Large intestine (tissue), 3 donors: ENCODE data around the gene HSPBAP1. TPM values are rescaled to one million over a fixed set of nuclear protein-coding genes. Genes with fewer than 3 reads are reported as not detected.
"Not testable (repeated sequence)": the region's sequence is repeated elsewhere in the genome, so short reads cannot be mapped to it uniquely, and the experiment has no call there.

Experiments used
- DNase-seq, 2 donors: peaks; one replicate each; pipeline versions ENCODE4 v3.0.0 to v3.0.0-alpha.2; 2013
- H3K27ac ChIP-seq: one replicate; pipeline ENCODE4 v1.5.1; 2013; ENCODE audit warnings: low read length
- H3K27me3 ChIP-seq: 2 replicates; pipeline ENCODE4 v1.6.1; 2013; ENCODE audit warnings: low read length; ENCODE audit not compliant: control insufficient read depth, insufficient read depth
- H3K36me3 ChIP-seq: 2 replicates; pipeline ENCODE4 v1.6.1; 2013; ENCODE audit warnings: low read length; ENCODE audit not compliant: control insufficient read depth, insufficient read depth
- H3K4me1 ChIP-seq: one replicate; pipeline ENCODE4 v1.6.1; 2013; ENCODE audit warnings: low read length; ENCODE audit not compliant: control insufficient read depth, insufficient read depth
- H3K4me3 ChIP-seq: one replicate; pipeline ENCODE4 v1.5.1; 2013; ENCODE audit warnings: low read length
- H3K9me3 ChIP-seq: one replicate; pipeline ENCODE4 v1.6.1; 2013; ENCODE audit warnings: mild to moderate bottlenecking, low read depth, low read length, moderate library complexity; ENCODE audit not compliant: control insufficient read depth
- WGBS: methylation state at CpG from one replicate; pipeline ENCODE4 v1.1.5; 2013; ENCODE audit warnings: low lambda C conversion rate; ENCODE audit not compliant: insufficient coverage; 5-methylcytosine and 5-hydroxymethylcytosine counted together
- polyA plus RNA-seq: library from polyadenylated mRNA; unstranded; fragments of 120-200 nt; gene quantifications from one replicate; pipeline ENCODE4 v1.2.1, GENCODE V29; 2013

The HSPBAP1 gene
- polyA plus RNA-seq, 1 donor, result 13.2 TPM

DNA sequence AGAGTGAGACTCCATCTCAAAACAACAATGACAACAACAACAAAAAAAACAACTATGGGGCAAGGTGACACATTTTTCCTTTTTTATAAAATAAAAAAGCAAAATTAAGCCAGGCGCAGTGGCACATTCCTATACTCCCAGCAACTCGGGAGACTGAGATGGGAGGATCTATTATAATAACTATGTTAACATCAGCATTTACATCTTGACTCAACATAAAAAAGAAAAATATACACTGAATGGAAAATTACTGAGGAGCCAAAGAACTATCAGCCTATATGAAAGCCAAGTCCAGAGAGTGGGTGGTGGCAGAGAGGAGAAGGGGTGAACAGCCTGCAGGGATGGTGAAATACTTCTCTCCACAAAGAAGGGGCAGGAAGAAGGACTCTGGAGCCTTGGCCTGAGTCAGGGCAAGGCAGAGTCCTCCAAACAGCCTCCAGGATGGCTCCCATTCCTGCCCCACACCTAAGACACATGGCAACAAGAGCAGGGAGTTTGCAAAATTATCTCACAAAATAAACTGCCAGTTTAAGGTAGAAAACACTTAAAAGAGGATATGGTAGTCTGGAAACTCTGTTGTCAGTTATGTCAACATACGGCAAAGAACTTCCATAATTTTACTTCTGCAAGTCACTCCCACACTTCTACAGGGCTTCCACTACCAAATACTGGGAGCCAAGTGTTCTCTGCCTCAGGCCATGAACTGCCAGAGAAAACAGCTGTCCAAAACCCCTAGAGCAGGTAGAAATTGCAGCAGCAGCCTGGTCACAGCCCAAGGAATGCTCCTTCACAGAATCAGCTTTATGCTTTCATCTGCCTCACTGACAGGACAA, 25.9 kb downstream of the HSPBAP1 start:
- no peaks in the 10 kb centered on the region for H3K9me3 ChIP-seq
- peak overlapping the region; percentile 37 for H3K27ac ChIP-seq
- DNase-seq, result peak in 1 of 2 donors; percentile 28
- H3K4me1 ChIP-seq, result no peaks in the 10 kb centered on the region
- 94% methylated on average over 2 of the region's 3 CpGs for WGBS
- no peaks in the 10 kb centered on the region for H3K36me3 ChIP-seq
- H3K4me3 ChIP-seq, result no peak overlapping the region
- no peaks in the 10 kb centered on the region for H3K27me3 ChIP-seq

DNA sequence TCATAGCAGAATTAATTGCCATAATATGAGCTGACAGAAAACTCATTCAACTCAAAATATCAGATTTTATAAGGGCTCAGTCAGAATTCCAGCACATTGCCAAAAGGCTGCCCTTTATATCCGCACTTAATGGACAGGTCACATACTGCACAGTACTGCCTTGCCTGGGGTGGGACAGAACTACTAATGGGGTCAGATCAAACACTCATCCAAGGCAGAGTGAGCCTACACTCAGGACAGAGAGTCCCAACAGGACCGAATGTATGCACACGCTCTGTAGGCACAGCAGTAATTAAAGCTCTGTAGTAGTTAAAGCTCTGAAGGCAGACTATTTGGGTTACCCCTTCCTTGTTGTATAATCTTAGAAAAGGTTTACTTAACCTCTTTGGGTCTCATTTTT, 27.2 kb downstream of the HSPBAP1 start:
- no peaks in the 10 kb centered on the region for H3K4me1 ChIP-seq
- no peak overlapping the region for H3K27ac ChIP-seq
- H3K36me3 ChIP-seq, result no peaks in the 10 kb centered on the region
- no peaks in the 10 kb centered on the region for H3K27me3 ChIP-seq
- DNase-seq, result no peak
- no peak overlapping the region for H3K4me3 ChIP-seq
- WGBS, result 100% methylated on average over 1 of the region's 3 CpGs
- no peaks in the 10 kb centered on the region for H3K9me3 ChIP-seq

DNA sequence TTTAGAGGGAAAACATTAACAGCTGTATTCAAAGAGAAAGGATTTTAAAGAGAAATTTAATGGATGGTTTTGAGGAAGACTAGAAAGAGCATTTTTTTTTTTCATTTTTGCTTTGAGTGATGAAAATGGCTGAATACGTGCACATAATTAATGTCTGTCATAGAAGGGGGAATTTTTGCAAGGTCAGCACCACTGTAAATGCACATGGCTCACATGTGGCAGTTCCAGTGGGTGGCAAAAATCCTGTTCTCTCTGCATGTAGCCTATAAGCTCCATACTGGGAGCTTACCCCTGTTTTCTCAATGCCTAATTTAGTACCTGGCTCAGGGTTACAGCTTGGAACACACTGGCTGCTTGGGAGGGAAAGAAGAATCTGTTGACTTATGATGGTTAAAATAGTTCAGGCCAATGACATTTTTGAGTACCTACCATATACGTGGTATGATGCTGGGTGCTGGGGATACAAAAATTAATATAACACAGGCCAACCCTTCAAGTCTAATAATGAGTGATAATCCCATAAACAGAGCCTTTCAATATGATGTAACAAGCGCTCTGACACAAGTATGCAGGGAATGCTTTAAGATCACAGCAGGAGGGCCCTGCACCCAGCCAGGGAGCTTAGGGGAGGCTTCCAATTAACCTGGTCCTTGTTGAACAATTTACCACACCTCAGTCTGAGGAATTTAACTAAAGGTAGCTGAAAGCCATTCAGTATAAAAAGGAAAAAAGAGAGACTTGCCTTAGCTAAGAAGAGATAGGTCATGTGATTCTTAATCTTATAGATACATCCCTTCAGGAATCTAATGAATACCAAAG, 33.0 kb downstream of the HSPBAP1 start:
- Histone ChIP-seq H3K4me1 (peaks cover 5% of the 10 kb centered on the region), H3K27ac (no peak overlapping the region), H3K4me3 (no peak overlapping the region), H3K36me3 (no peaks in the 10 kb centered on the region), H3K27me3 (no peaks in the 10 kb centered on the region), H3K9me3 (no peaks in the 10 kb centered on the region)
- DNase-seq, result no peak
- WGBS, result no CpG with 5 or more reads among the region's 3 CpGs

DNA sequence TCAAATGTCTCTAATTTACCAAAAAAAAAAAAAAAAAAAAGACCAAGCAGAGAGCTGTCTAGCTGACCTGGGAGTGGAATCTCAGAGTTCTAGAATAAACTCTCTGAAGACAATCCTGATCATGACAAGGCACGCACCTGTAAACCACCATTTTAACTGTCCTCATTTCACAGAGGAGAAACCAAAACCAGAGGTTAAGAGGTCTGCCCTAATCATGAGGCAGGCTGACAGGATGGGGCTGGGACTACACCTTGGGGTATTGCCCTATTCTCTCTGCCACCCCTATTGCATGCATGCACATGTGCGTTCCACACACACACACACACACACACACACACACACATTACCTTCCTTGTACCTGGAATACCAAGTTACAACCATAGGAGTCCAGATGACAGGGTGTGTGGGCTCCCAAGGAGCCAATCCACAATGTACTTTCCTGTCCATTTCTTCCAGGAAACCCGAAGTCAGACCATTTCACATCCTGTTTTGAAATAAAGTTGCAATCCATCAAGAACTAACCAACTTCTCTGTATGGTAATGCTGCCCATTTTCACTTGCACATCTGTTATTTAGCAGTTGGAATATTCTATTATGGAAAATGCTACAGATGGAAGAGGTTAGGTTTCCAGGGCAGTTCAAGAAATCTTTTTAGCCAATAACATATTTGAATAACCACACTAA, 34.6 kb downstream of the HSPBAP1 start:
- Histone ChIP-seq H3K4me3 (no peak overlapping the region), H3K9me3 (no peaks in the 10 kb centered on the region), H3K4me1 (peaks cover 12% of the 10 kb centered on the region), H3K27ac (no peak overlapping the region), H3K36me3 (peaks cover 2% of the 10 kb centered on the region), H3K27me3 (no peaks in the 10 kb centered on the region)
- no CpG with 5 or more reads among the region's 3 CpGs for WGBS
- DNase-seq, result no peak

DNA sequence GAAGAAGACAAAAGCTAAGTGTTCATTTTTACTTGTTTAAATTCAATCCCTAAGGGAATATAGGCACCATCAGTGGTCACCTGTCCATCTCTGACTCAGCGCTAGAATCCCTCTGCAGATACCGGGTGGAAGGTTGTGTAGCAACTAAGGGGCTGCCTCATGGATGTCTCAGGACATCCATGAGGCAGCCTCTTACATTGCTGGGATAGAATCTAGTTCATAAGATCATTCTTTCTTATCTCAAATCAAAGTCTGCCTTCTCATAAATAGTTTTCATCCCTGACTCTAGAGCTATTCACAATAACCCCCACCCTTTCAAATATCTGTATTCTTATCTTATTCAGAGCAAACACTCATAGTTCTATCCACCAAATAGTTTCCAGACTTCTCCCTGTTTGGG, 38.1 kb downstream of the HSPBAP1 start:
- Histone ChIP-seq H3K4me1 (peaks cover 12% of the 10 kb centered on the region), H3K9me3 (no peaks in the 10 kb centered on the region), H3K4me3 (no peak overlapping the region), H3K27me3 (no peaks in the 10 kb centered on the region), H3K36me3 (peaks cover 8% of the 10 kb centered on the region), H3K27ac (peak overlapping the region; percentile 85)
- WGBS, result no CpG with 5 or more reads among the region's 2 CpGs
- DNase-seq, result peak; percentile 64

DNA sequence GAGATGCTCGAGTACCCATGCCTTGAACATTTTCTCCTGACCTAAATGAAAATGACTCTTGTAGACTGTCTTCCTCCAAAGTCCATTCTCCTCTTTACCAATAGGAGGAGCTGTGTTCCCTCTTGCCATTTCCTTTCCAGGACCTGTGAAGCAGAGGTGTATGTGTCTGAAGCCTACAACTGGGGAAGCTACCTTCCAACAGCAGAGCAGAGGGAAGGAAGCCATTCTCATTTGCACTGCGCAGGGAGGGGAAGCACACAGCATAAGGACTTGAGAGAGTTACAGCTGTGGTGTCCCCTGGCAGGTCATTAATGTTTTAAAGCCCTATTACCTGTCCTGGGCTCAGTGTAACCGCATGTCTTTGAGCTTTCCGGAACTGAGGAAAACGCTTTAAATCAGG, 38.7 kb downstream of the HSPBAP1 start:
- peaks cover 8% of the 10 kb centered on the region for H3K36me3 ChIP-seq
- H3K27ac ChIP-seq, result peak overlapping the region; percentile 85
- WGBS, result 32% methylated on average over 3 of the region's 5 CpGs
- no peaks in the 10 kb centered on the region for H3K27me3 ChIP-seq
- peaks cover 12% of the 10 kb centered on the region for H3K4me1 ChIP-seq
- H3K9me3 ChIP-seq, result no peaks in the 10 kb centered on the region
- no peak overlapping the region for H3K4me3 ChIP-seq
- DNase-seq, result peak; percentile 60 to 70

DNA sequence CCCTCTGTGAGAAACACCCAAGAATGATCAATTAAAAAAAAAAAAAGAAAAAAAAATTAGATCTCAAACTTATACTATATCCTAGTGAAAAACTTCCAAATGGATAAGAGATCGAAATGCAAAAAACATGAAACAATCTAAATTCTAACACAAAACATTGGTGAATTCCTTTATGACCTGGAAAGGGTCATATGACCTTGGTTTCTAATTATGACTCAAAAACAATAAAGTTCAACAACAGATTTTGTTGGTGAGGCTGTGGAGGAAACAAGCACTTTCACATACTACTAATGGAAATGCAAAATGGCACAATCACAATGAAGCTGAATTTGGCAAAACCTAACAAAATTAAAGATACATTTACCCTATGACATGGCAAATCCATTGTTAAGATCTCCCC, 45.3 kb downstream of the HSPBAP1 start:
- Histone ChIP-seq H3K9me3 (peaks cover 7% of the 10 kb centered on the region), H3K4me1 (no peaks in the 10 kb centered on the region), H3K27me3 (no peaks in the 10 kb centered on the region), H3K36me3 (peaks cover 5% of the 10 kb centered on the region), H3K27ac (no peak overlapping the region), H3K4me3 (no peak overlapping the region)
- 100% methylated on average over 1 of the region's 1 CpG for WGBS
- DNase-seq, result no peak

DNA sequence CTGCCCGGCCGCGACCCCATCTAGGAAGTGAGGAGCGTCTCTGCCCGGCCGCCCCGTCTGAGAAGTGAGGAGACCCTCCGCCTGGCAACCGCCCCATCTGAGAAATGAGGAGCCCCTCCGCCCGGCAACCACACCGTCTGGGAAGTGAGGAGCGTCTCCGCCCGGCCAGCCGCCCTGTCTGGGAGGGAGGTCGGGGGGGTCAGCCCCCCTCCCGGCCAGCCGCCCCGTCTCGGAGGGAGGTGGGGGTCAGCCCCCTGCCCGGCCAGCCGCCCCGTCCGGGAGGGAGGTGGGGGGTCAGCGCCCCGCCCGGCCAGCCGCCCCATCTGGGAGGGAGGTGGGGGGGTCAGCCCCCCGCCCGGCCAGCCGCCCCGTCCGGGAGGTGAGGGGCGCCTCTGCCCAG, 46.3 kb downstream of the HSPBAP1 start:
- DNase-seq, H3K4me1 ChIP-seq, H3K36me3 ChIP-seq, H3K27me3 ChIP-seq, H3K9me3 ChIP-seq, H3K4me3 ChIP-seq, H3K27ac ChIP-seq: not testable (repeated sequence)
- WGBS, result no CpG with 5 or more reads among the region's 35 CpGs

DNA sequence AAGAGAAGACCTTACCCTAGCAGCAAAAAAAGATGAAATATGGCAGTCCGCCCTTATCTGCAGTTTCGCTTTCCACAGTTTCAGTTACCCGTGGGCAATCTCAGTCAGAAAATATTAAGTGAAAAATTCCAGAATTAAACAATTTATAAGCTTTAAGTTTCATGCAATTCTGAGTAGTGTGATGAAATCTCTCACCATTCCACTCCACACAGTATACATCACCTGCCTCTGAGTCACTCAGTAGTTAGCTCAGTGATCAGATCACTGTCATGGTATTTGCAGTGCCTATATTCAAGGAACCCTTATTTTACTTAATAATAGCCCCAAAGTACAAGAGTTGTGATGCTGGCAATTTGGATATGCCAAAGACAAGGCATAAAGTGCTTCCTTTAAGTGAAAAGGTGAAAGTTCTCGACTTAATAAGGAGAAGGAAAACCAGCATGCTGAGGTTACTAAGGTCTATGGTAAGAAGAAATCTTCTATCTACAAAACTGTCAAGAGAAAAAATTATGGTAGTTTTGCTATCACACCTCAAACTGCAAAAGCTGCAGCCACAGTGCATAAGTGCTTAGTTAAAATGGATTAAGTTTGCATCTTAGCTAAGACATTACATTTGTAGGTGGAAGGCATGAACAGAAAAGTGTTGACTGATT, 48.1 kb downstream of the HSPBAP1 start:
- Histone ChIP-seq H3K27me3 (no peaks in the 10 kb centered on the region), H3K27ac (peak overlapping the region; percentile 46), H3K9me3 (peaks cover 7% of the 10 kb centered on the region), H3K4me1 (no peaks in the 10 kb centered on the region), H3K4me3 (no peak overlapping the region), H3K36me3 (peaks cover 6% of the 10 kb centered on the region)
- DNase-seq, result peak; percentile 50 to 51
- WGBS, result 80% methylated on average over 1 of the region's 4 CpGs

DNA sequence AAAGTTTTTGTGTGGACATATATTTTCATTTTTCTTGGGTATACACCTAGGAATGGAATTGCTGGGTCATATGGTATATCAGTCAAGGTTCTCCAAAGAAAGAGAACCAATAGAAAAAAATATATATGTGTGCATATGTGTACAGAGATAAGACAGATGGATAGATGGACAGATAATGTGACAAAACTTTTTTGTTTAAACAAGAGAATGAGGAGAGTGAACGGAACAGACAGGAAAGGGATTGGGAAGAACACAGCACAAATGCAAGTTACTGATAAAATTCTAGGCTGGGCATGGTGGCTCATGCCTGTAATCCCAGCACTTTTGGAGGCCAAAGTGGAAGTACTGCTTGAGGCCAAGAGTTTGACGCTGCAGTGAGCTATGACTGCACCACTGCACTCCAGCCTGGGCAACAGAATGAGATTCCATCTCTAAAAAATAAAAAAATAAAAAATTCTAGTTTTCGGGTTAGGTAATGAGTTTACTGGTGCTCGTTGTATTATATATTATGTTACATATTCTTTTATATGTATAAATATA, 50.0 kb downstream of the HSPBAP1 start:
- no peak overlapping the region for H3K27ac ChIP-seq
- no peak for DNase-seq
- peaks cover 12% of the 10 kb centered on the region for H3K36me3 ChIP-seq
- 100% methylated on average over 1 of the region's 4 CpGs for WGBS
- H3K4me1 ChIP-seq, result no peaks in the 10 kb centered on the region
- no peaks in the 10 kb centered on the region for H3K27me3 ChIP-seq
- H3K4me3 ChIP-seq, result no peak overlapping the region
- H3K9me3 ChIP-seq, result peaks cover 7% of the 10 kb centered on the region
